ENCODE measurements around the gene STAT5B. TPM values are rescaled to one million over a fixed set of nuclear protein-coding genes. Genes with fewer than 3 reads are reported as not detected.
A peak's percentile ranks its signal among the peaks of the same experiment; 100 is the strongest.

STAT5B gene
- total RNA-seq, 1 experiment from 2014 or later, result 42.9 TPM

GRCh38 chr17:42284566-42284965 lies 8.4 kb upstream of the STAT5B start:
- Histone ChIP-seq H4K20me1 (ENCODE audit: control insufficient read depth, insufficient read depth, insufficient read length) (no peaks in the 10 kb centered on the region), H3T11ph (ENCODE audit: low read length) (no peak overlapping the region), H3K4ac (ENCODE audit: low read depth, low read length) (no peak overlapping the region), H4K8ac (replicated peaks; ENCODE audit: insufficient read length, low read depth, low read length) (no peak overlapping the region), H2BK12ac (ENCODE audit: insufficient read length, low read depth, low read length) (no peak overlapping the region), H3K9me3 (ENCODE audit: control insufficient read depth, low read depth, low read length) (no peaks in the 10 kb centered on the region), H2AFZ (ENCODE audit: low read length) (no peak overlapping the region), H3K56ac (ENCODE audit: insufficient read length, low read depth, low read length) (no peak overlapping the region), H3K4me1 (ENCODE audit: insufficient read depth, low read length) (peaks cover 7% of the 10 kb centered on the region; the same call in 1 of the 2 replicates), H3K18ac (ENCODE audit: insufficient read length, low read depth, low read length) (no peak overlapping the region), H4K91ac (ENCODE audit: insufficient read length, low read depth, low read length) (no peak overlapping the region), H3K9ac (ENCODE audit: extremely low read depth, insufficient read length, low read length) (no peak overlapping the region), H3K27ac (ENCODE audit: insufficient read length, low read depth, low read length) (no peak overlapping the region), H2BK20ac (ENCODE audit: low read depth, low read length, poor library complexity, severe bottlenecking) (no peak overlapping the region), H4K5ac (ENCODE audit: insufficient read length, low read depth, low read length) (no peak overlapping the region), H3K14ac (ENCODE audit: insufficient read depth, low read length) (no peak overlapping the region), H2BK15ac (ENCODE audit: low read depth, low read length) (no peak overlapping the region), H3K27me3 (ENCODE audit: insufficient read depth, low read length) (no peaks in the 10 kb centered on the region; the same call in 1 of the 2 replicates), H3K79me1 (ENCODE audit: insufficient read depth, low read depth, low read length, poor library complexity, severe bottlenecking) (no peaks in the 10 kb centered on the region), H3K4me2 (ENCODE audit: insufficient read depth, insufficient read length, low read length) (no peak overlapping the region), H2AK5ac (ENCODE audit: insufficient read length, low read length) (no peak overlapping the region), H3K23ac (ENCODE audit: insufficient read length, low read depth, low read length) (no peak overlapping the region), H2BK120ac (ENCODE audit: low read depth, low read length, poor library complexity, severe bottlenecking) (no peak overlapping the region), H3K79me2 (ENCODE audit: insufficient read depth, low read length) (no peaks in the 10 kb centered on the region), H2BK5ac (ENCODE audit: insufficient read length, low read length) (no peak overlapping the region), H3K23me2 (ENCODE audit: insufficient read length, low read depth, low read length, poor library complexity, severe bottlenecking) (peaks cover 4% of the 10 kb centered on the region)
- peaks cover 22 to 35% of the 10 kb centered on the region in 2 experiments for H3K4me1 Mint-ChIP-seq
- H3K9me3 Mint-ChIP-seq, result no peaks in the 10 kb centered on the region; a peak in 1 of 5 replicates
- no peak for TF ChIP-seq CTCF (conservative IDR thresholded peaks at IDR 0.05)
- no peak overlapping the region for H3K4me3 Mint-ChIP-seq
- peak; percentile 25 for DNase-seq
- peaks cover 25% of the 10 kb centered on the region for H3K27me3 Mint-ChIP-seq (ENCODE audit: low read depth)
- H3K36me3 Mint-ChIP-seq (ENCODE audit: insufficient read depth in 1 of 3, low read depth in 3 of 3), result peaks cover 0 to 2% (median 0%) of the 10 kb centered on the region in 3 experiments; a peak in 2 of 7 replicates
- no peak overlapping the region for H3K27ac Mint-ChIP-seq
- no CpG with 5 or more reads among the region's 7 CpGs for WGBS (ENCODE audit: extremely low coverage, insufficient read length, low lambda C conversion rate)

Data from H9 (cell line).